ENCODE results near the gene BDKRB2. TPM values are rescaled to one million over a fixed set of nuclear protein-coding genes. Genes with fewer than 3 reads are reported as not detected.

BDKRB2 gene
- total RNA-seq, 1 experiment from 2014 or later: 0.15 TPM

DNA sequence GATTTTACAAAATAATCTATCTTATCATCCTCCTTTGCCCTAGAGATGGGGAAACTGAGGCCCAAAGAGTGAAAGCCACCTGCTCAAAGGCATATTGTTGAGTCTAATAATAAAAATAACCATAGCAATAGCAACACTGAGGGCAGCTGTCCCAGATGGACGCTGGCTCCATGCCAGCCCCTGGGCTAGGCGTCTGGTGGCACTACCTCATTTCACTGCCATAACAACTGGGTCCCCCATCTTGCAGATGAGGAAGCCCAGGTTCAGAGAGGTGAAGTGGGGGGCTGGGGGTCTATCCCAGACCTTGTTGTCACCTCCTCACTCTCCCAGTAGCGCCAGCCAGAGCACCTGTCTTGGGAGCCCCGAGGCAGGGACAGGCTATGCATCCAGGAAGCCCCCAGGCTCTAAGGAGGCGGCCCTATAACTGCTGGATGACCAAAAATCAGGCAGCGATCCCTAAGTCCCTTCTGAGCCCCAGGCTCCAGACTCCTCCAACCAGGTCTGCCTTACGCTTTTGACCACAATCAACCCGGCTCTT, 12.8 kb downstream of the BDKRB2 start:
- WGBS (ENCODE audit: extremely low coverage, insufficient read length, low lambda C conversion rate): no CpG with 5 or more reads among the region's 8 CpGs
- no peak overlapping the region for H3K23ac ChIP-seq (ENCODE audit: insufficient read length, low read depth, low read length)
- H4K5ac ChIP-seq (ENCODE audit: insufficient read length, low read depth, low read length): no peak overlapping the region
- H2BK15ac ChIP-seq (ENCODE audit: low read depth, low read length): no peak overlapping the region
- H3K9ac ChIP-seq (ENCODE audit: extremely low read depth, insufficient read length, low read length): no peak overlapping the region
- no peak overlapping the region for H2BK12ac ChIP-seq (ENCODE audit: insufficient read length, low read depth, low read length)
- Mint-ChIP-seq H3K9me3 (peaks cover 3 to 6% of the 10 kb centered on the region in 2 experiments), H3K36me3 (ENCODE audit: insufficient read depth in 1 of 3, low read depth in 3 of 3) (peaks cover 0 to under 1% (median 0%) of the 10 kb centered on the region in 3 experiments; a peak in 2 of 7 replicates), H3K27me3 (ENCODE audit: low read depth) (peaks cover 10% of the 10 kb centered on the region), H3K4me1 (peaks cover 0 to 2% of the 10 kb centered on the region in 2 experiments; a peak in 2 of 4 replicates), H3K27ac (no peak overlapping the region), H3K4me3 (no peak overlapping the region)
- H3K4ac ChIP-seq (ENCODE audit: low read depth, low read length): no peak overlapping the region
- no peak overlapping the region for H2BK120ac ChIP-seq (ENCODE audit: low read depth, low read length, poor library complexity, severe bottlenecking)
- no peaks in the 10 kb centered on the region for H4K20me1 ChIP-seq (ENCODE audit: control insufficient read depth, insufficient read depth, insufficient read length)
- no peak overlapping the region for H3K27ac ChIP-seq (ENCODE audit: insufficient read length, low read depth, low read length)
- H3K56ac ChIP-seq (ENCODE audit: insufficient read length, low read depth, low read length): no peak overlapping the region
- H2BK20ac ChIP-seq (ENCODE audit: low read depth, low read length, poor library complexity, severe bottlenecking): no peak overlapping the region
- no peak overlapping the region for H2AFZ ChIP-seq (ENCODE audit: low read length)
- H3K14ac ChIP-seq (ENCODE audit: insufficient read depth, low read length): no peak overlapping the region
- H3K79me1 ChIP-seq (ENCODE audit: insufficient read depth, low read depth, low read length, poor library complexity, severe bottlenecking): no peaks in the 10 kb centered on the region
- no peaks in the 10 kb centered on the region for H3K27me3 ChIP-seq (ENCODE audit: insufficient read depth, low read length)
- no peaks in the 10 kb centered on the region for H3K23me2 ChIP-seq (ENCODE audit: insufficient read length, low read depth, low read length, poor library complexity, severe bottlenecking)
- H3K9me3 ChIP-seq (ENCODE audit: control insufficient read depth, low read depth, low read length): no peaks in the 10 kb centered on the region
- H2BK5ac ChIP-seq (ENCODE audit: insufficient read length, low read length): no peak overlapping the region
- TF ChIP-seq CTCF (conservative IDR thresholded peaks at IDR 0.05): no peak
- H3K4me2 ChIP-seq (ENCODE audit: insufficient read depth, insufficient read length, low read length): no peak overlapping the region
- no peak overlapping the region for H2AK5ac ChIP-seq (ENCODE audit: insufficient read length, low read length)
- H3K79me2 ChIP-seq (ENCODE audit: insufficient read depth, low read length): no peaks in the 10 kb centered on the region
- DNase-seq: no peak
- H3K4me1 ChIP-seq (ENCODE audit: insufficient read depth, low read length): no peaks in the 10 kb centered on the region
- no peak overlapping the region for H3T11ph ChIP-seq (ENCODE audit: low read length)
- H4K8ac ChIP-seq (replicated peaks; ENCODE audit: insufficient read length, low read depth, low read length): no peak overlapping the region
- H4K91ac ChIP-seq (ENCODE audit: insufficient read length, low read depth, low read length): no peak overlapping the region
- no peak overlapping the region for H3K18ac ChIP-seq (ENCODE audit: insufficient read length, low read depth, low read length)
